HG03066 (cell line): ENCODE results near the gene CTIF.

Source experiments
- ATAC-seq: cut with Tn5 transposase; IDR thresholded peaks from one replicate; pipeline ENCODE4 v1.9.1; 2021; ENCODE audit warnings: low read depth; ENCODE audit not compliant: unreplicated experiment

Gene CTIF

DNA sequence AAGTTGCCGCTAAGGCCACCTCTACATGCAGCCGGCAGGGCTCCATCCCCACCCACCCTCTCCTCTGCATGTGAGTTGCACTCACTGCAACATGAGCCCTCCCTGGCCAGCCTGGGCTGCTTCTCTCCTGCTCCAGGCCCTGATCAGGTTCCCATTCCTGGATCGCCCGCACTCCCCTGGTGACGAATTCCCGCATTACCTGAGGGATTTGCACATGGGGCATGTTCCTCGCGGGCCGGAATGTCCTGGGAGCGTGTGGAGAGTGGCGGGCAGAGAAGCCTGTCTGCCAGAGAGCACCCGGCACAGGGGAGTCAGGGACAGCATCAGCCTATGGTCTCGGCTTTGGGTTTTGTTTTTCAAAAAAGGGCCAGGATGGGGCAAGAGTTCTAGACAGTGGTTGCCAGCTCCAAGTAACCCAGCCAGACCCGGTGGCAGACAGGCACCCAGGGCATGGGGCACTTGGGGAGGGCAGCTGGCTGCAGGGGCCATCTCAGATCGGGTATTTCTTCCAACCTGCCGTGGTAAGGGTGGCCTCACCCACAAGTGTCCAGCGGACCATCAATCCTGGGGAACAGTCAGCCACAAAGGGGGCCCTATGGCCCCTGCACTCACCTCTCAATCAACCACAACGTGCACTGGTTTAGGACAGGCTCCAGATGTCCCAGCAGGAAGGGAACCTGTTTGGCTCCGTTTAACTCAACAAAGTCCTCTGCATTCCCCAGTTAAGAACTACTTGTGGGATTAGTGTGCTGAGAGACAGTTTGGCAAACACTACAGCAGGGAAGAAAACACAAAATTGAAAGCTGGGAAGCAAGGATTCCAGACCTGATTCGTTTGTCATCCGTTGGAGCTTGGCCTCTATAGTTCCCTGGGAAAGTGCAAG lies 224.2 kb downstream of the CTIF start:
- ATAC-seq: no peak

GRCh38 chr18:48763719-48764100 lies 224.9 kb downstream of the CTIF start:
- ATAC-seq: no peak

DNA sequence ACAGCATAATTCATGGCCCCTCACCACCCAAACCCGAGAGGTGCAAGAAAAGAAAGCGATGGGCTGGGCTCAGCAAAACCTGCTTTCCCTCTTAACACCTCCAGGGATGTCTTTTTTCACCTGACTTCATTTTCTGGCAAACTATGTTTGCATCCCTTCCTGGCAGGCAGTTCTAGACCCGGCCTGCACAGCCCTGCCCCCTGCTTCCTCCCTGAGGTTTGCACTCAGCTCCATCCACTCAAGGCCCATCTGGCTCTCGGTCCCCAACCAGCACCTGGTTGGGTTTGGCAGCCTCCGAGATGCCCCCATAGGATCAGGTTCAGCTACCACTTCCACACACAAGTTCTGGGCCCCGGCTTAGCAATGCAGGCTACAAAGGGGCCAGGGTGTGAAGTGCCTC lies 226.2 kb downstream of the CTIF start:
- no peak for ATAC-seq

DNA sequence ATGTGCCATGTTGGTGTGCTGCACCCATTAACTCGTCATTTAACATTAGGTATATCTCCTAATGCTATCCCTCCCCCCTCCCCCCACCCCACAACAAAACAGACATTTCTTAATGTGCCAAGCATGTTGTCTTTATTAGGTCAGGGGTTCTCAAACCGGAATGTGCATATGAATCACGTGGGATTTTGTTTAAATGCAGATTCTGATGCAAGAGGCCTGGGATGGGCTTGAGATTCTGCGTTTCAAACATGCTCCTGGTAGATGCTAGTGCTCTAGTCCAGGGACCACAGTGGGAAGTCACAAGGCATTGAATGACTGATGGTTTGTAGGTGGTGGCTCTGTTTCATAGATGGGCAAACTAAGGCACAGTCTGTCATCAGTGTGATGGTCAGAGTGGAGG lies 227.2 kb downstream of the CTIF start:
- ATAC-seq: no peak

- ATAC-seq: no peak
Observed at GRCh38 chr18:48766487-48766886, 227.7 kb downstream of the CTIF start.

- ATAC-seq: no peak
Observed at GRCh38 chr18:48767090-48767690, 228.4 kb downstream of the CTIF start.

- ATAC-seq: no peak
Observed at GRCh38 chr18:48769006-48769636, 230.3 kb downstream of the CTIF start.

DNA sequence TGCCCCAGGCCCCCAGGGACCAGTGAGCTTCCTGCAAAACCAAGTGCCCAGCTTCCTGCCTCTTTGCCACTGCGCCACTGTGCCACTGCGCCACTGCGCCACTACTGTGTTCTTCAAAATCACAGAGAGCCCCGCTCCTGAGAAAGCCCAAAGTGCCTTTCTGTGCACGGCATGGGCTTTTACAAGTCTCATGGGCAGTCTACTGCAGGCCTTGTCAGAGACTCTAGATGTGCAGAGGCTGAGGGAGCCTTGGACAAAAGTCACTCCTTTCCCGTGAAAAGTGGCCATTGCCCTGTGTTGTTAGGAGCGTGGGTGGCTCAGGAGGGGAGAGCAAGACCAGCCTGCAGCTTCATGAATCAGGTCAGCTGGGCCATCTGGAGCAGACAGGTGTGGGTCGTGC lies 231.4 kb downstream of the CTIF start:
- no peak for ATAC-seq

GRCh38 chr18:48771641-48772375 lies 233.0 kb downstream of the CTIF start:
- ATAC-seq: no peak

- ATAC-seq: no peak
Observed at GRCh38 chr18:48772457-48772856, 233.6 kb downstream of the CTIF start.

DNA sequence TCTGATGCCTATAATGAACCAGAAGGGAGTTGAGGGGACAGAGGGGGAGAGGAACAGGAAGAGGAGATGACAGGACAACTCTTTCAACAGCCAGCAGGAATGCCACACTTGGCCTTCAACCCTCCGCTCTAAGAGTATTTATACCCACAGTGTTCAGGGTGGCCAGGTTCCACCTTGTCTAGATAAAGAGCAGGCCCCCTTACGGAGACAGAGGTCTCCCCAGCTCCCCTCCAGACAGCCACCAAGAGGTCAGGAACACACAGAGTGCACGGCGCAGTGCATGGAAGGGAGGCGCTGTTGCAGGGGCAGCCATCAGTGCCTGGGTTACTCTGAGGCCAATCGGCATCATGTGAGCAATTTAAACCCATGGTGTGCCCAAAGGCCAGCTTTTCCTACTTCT lies 235.0 kb downstream of the CTIF start:
- no peak for ATAC-seq

GRCh38 chr18:48774941-48775340 lies 236.1 kb downstream of the CTIF start:
- no peak for ATAC-seq

DNA sequence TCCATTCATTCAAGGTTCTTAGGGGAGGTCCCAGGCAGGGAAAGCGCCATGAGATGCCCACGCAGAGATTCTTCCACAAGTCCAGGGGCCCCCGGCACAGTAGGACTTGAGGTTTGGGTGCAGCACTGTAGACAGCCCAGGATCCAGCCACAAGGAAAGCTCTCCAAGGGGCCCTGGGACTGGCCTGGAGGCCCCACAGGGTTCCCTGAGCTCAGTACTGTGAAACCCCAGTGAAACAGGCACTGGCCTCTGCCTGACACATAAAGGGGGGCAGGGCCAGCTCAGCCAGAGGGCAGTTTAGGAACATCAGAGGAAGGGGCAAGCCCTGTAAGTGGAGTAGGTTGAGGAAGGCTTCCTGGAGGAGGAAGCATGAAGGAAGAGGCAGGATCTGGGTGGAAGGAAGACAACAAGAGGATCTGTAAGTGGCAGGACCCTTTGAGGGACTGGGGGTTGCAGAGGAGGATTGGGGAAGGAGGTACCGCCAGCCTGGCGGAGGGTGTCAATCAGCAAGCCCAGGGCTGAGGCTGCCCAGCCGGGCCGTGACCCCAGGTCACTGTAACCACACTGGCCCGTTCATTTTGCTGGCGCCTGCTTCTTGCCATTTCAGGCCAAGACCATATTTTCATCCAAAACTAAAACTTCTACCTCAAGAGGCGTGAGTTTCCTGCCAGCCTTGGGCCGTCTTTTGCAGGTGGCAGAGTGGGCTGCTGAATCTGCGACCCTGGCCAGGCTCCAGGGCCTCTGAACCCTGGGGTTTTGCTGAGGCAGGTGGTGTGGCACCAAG lies 236.7 kb downstream of the CTIF start:
- no peak for ATAC-seq

GRCh38 chr18:48776156-48776555 lies 237.3 kb downstream of the CTIF start:
- ATAC-seq: no peak

DNA sequence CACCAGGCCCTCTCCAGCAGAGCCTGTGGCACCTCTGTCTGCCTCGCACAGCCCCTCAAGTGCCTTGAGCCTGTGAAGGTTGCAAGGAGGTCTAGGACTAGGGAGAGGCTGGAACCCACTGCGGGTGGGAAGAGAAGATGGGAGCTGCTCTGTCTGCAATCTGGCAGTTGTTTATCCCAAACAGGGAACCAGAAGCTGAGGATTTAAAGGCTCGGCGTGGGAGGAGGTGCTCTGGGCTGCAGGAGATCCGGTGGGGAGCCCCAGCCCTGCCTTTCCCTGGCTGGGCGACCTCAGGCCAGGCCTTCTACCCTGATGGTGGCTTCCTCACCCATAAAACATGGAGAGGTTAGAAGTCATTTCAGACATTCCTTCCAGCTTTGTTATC lies 237.8 kb downstream of the CTIF start:
- ATAC-seq: no peak

GRCh38 chr18:48777026-48777743 lies 238.4 kb downstream of the CTIF start:
- peak; percentile 59 for ATAC-seq

- ATAC-seq: no peak
Observed at GRCh38 chr18:48777744-48778116, 238.9 kb downstream of the CTIF start.

- ATAC-seq: no peak
Observed at GRCh38 chr18:48778344-48779011, 239.6 kb downstream of the CTIF start.

DNA sequence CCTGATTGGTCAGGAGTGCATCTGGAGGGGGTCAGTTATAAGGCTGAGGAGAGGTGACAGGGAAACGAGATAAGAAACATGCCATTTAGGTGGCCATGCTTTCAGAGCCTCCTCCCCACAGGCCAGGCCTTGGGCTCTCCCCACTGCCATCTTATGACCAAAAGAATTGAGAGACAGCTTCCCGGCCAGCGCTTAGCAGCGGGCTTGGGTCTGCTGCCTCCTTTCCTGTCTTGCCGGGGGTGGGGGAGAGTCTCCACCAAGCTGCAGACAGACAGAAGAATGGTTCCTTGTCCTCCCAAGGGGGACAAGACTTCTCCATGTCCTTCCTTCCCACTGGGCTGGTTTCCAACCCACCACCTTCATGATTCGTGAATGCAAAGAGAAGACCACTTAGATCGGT lies 240.6 kb downstream of the CTIF start:
- no peak for ATAC-seq
